ENCODE data around the gene CASP3.

CASP3 gene

GRCh38 chr4:184649026-184649970 lies at the start of gene CASP3, which contains the start of gene PRIMPOL:
TSS of gene CASP3 (minus strand) at chr4:184649447. CDS start at chr4:184638453, 10,994 bp downstream.
TSS of gene PRIMPOL (plus strand) at chr4:184649738. CDS start at chr4:184657141, 7,403 bp downstream.
- peak; percentile 95 to 97 for DNase-seq (ENCODE audit: low read depth in 2 of 2)

DNA sequence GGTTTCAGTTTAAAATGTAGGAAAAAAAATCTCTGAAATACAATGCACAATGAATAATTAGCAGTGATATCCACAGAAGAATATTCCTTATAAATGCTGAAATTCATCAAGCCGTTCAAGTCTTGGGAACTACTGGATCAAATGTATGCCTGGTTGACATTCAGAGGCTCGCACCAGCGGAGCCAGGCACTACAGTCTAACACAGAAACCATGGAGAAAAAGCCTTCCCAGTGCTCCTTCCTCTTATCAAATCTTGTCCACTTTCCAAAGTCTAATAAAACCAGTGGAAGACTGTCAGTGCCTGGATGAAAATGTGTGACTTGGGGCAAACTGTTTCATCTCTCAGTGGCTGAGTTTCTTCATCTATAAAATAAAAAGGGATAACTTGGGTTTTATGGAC lies 48.7 kb upstream of the CASP3 start:
- no peak for DNase-seq (ENCODE audit: low read depth in 2 of 2)

- DNase-seq (ENCODE audit: low read depth in 2 of 2) = no peak
These were observed 46.1 kb upstream of the CASP3 start for GRCh38 chr4:184695178-184695896.

DNA sequence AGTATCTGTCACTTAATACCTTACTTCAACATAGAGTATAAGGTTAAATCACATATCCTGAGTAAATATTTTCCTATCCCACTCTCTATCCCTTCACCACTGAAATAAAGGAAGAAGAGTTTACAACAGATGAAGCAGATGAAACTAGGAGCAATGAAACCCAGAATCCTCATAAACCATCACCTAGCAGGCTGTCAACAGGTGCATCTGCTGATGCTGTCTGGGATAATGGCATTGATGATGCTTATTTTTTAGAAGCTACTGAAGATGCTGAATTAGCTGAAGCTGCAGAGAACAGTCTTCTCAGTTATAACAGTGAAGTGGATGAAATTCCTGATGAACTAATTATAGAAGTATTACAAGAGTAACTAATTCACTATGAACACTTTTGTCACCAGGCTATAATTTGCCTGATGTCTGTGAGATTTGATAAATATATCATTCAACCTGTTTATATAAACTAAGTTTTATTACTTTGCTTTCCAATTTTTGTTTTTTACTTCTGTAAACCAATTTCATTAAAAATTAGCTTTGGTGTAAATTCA lies 45.2 kb upstream of the CASP3 start:
- DNase-seq (ENCODE audit: low read depth in 2 of 2) = no peak

- no peak for DNase-seq (ENCODE audit: low read depth in 2 of 2)
These were observed 43.8 kb upstream of the CASP3 start for GRCh38 chr4:184693056-184693455.

DNA sequence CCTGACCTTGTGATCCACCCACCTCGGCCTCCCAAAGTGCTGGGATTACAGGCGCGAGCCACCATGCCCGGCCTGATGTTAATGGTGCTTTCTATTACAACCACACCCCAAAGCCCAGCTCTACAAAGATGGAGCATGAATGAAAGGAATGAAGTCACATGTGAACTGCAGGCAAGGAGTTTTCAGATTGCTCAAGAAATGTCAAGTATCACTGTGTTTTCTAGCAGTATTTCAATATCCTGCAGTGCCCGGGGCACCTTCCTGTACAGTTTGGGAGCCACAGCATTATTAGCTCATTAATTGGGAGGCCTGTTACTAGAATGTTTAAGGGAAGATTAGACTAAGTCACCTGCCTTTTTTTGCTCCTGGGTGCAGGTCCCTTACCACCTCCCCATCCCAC lies 40.4 kb upstream of the CASP3 start:
- DNase-seq (ENCODE audit: low read depth in 2 of 2) = no peak

- peak in 1 of 2 donors; percentile 9 for DNase-seq (ENCODE audit: low read depth in 2 of 2)
These were observed 39.2 kb upstream of the CASP3 start for GRCh38 chr4:184688447-184688846.

DNA sequence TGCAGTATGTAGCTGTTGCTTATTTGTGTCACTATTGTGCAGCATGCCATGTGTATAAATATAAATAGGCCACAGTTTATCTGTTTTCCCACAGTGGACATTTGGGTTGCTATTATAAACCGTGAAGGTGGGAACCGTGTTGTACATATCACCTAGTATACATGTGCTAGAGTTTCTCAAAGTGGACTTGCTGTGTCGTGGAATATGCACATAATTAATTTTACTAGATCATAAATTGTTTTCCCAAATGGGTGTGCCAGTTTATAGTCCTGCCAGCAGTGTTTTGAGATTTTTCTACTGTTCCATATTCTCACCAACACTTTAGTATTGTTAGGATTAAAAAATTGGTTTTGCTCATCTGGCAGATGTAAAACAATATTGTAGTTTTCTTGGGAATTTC lies 38.8 kb upstream of the CASP3 start:
- no peak for DNase-seq (ENCODE audit: low read depth in 2 of 2)

GRCh38 chr4:184684491-184685189 lies 35.4 kb upstream of the CASP3 start:
- DNase-seq (ENCODE audit: low read depth in 2 of 2) = no peak

DNA sequence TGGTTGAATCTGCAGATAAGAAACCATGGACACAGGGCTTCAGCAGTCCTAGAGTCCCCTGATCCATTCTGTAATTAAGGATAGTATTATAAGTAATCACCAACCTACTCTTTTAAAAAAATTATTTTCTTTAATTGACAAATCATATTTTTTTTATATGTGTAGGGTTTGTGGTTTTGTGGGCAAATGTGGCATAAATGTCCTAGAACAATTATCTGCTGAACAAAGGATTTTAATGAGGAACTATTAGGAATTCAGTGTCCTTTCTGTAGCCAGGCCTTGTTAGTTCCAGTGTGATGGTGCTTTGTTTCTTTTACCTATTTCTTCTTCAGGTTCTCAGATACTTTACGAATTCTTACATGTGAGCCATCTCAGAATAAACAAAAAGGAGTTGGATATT lies 32.7 kb upstream of the CASP3 start:
- no peak for DNase-seq (ENCODE audit: low read depth in 2 of 2)

DNA sequence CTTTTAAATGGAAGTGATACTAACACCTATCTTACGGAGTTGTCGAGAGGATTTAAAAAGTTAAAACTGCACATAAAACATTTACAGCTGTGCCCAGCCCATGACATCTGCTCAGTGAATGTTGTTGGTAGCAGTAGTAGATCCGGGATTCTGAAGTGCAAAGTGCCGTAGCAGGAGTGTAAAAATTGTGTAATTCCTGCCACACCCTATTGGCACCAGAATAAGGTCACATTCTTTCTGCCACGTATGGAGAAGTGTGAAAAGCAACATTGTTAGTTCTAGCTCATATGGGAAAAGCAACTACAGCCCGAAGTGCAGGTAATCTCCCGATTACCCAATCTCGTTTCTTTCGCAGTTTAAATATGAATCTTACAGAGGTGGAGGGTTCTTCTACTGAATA lies 31.5 kb upstream of the CASP3 start:
- no peak for DNase-seq (ENCODE audit: low read depth in 2 of 2)

DNA sequence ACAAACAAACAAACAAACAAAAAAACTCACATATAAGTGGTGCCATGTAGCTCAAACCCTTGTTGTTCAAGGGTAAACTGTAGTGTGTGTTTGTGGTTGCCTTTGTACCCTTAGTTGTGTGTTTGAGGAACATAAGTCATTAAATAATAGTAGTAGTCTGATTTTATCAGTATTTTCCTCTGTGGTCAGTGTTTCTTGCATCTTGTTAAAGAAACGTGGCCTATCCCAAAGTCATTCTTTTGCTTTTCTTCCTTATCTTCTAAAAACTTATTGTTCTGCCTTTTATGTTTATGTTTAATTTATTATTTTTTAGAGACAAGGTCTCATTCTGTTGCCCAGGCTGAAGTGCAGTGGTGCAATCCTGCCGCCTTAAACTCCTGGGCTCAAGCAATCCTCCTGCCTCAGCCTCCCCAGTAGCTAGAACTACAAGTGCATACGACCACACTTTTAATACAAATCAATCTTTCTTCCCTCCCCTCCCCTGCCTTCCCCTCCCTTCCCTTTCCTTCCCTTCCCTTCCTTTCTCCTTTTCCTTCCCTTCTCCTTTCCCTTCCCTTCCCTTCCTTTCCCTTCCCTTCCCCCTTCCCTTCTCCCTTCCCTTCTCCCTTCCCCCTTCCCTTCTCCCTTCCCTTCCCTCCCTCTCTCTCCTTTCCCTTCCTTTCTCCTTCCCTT lies 26.7 kb upstream of the CASP3 start:
- DNase-seq (ENCODE audit: low read depth in 2 of 2) = no peak

DNA sequence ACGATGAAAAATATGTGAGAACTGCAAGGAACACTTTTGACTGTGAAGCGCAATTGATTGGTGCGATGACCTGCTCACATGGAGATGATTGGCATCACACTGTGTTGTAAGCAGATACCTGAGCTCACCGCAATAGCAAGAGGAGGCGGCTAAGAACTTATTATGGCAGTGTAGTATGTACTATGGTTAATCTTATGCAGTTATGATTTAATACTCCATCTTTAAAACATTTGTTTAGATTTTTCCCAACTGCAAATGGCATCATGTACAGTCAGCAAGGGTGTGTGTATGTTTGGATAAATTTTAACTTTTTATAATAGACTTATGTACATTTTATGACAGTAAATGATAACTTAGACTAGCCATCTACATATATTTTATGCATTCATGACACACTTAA lies 25.8 kb upstream of the CASP3 start:
- DNase-seq (ENCODE audit: low read depth in 2 of 2) = no peak

DNA sequence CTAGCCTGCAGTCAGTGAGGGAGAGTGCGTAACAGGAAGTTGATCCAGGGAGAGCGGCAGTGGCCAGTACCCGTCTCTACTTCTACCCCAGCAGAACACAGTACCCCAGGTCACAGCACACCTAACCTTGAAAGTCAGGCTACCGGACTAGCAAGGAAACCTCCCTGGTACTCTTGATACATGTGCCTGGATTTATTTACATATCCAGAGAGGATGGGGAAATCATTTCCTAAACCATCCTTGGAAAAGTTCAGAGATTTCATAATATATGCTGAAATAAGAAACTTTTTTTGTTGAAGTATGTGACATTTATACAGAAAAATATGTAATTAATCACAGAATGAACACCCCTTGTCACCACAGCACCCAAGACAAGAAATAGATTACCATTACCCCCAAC lies 24.8 kb upstream of the CASP3 start:
- DNase-seq (ENCODE audit: low read depth in 2 of 2) = no peak

GRCh38 chr4:184672741-184673140 lies 23.5 kb upstream of the CASP3 start:
- DNase-seq (ENCODE audit: low read depth in 2 of 2) = no peak

DNA sequence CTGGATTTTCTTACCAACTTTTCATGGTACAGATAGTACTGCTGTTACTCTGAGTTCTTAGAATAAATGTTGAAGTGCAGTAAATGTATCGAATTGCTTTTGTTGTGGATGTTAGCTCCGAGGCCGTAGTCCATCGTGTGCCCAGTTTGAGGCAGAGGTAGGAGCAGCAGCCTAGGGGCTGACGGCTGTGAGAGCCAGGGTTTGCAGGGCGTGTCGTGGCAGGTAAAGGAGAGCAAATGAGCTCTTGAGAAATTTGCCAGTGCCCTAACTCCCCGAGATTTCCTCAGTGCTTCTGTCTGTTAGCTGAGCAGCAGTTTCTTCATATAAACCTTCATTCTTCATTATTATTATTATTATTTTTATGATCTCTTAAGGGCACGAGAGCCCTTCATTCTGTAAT lies 21.9 kb upstream of the CASP3 start:
- no peak for DNase-seq (ENCODE audit: low read depth in 2 of 2)

GRCh38 chr4:184669251-184669650 lies 20.0 kb upstream of the CASP3 start:
- no peak for DNase-seq (ENCODE audit: low read depth in 2 of 2)

DNA sequence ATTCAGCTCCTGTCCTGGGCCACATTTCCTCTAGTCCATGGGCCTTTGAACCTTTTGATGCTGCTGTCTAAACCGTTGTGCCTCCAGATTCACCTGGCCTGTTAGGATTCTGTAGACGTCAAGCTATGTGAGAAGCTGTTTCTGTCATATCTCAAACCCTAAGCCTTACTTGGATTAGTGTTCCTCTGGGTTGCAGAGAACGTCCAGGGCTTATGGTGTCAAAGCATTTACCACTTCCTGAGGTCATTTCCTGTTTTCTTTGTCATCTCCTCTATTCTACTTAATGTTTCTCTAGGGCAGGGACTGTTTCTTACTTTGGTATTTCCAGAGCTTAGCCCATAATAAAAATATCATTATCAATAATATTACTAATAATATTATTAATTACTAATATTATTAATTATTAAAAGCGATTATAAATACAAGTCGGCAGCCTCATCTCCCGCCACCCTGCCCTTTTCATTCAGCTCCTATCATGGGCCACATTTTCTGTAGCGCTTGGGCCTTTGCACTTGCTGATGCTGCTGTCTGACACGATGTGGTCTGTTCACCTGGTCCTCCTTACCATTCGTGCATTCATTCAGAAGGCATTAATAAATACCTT lies 19.4 kb upstream of the CASP3 start:
- DNase-seq (ENCODE audit: low read depth in 2 of 2) = no peak

GRCh38 chr4:184668096-184668495 lies 18.8 kb upstream of the CASP3 start:
- DNase-seq (ENCODE audit: low read depth in 2 of 2) = no peak

GRCh38 chr4:184666670-184667069 lies 17.4 kb upstream of the CASP3 start:
- DNase-seq (ENCODE audit: low read depth in 2 of 2) = no peak

All from stimulated activated CD8-positive, alpha-beta memory T cell treated with anti-CD3 and anti-CD28 coated beads, Interleukin-2, amount 100 ng/mL, for 48 hours (primary cell).